Activated T-helper 17 cell treated with anti-CD3 and anti-CD28 coated beads, Interleukin-2, amount 50 U/mL, for 72 hours (primary cell): ENCODE results near the gene PCDHAC1. TPM values are rescaled to one million over a fixed set of nuclear protein-coding genes. Genes with fewer than 3 reads are reported as not detected.

Experiments used
- total RNA-seq, 2 donors: library from RNA; stranded (reverse); gene quantifications; one replicate each; pipeline ENCODE4 v1.2.3, GENCODE V29; 2022

Gene PCDHAC1
- total RNA-seq, 2 donors from 2014 or later, result not detected

Other genes starting within 250 kb of the PCDHAC1 start
- gene HARS1, start 234.9 kb upstream of the PCDHAC1 start, total RNA-seq, result 100 to 1,000 TPM in 1 of 2 donors, 10 to 100 TPM in 1; 82.2 to 103 TPM
- 10 to 100 TPM; 24.7 to 30.2 TPM for gene HARS2, start 234.8 kb upstream of the PCDHAC1 start, total RNA-seq
- 10 to 100 TPM; 47.5 to 58.0 TPM for gene ZMAT2, start 225.9 kb upstream of the PCDHAC1 start, total RNA-seq
- gene PCDHA1, start 140.2 kb upstream of the PCDHAC1 start, total RNA-seq, result not detected
- not detected for gene PCDHA2, start 131.4 kb upstream of the PCDHAC1 start, total RNA-seq
- gene PCDHA3, start 125.2 kb upstream of the PCDHAC1 start, total RNA-seq, result not detected
- gene PCDHA4, start 119.2 kb upstream of the PCDHAC1 start, total RNA-seq, result not detected
- not detected for gene PCDHA5, start 104.7 kb upstream of the PCDHAC1 start, total RNA-seq
- not detected for gene PCDHA6, start 98.3 kb upstream of the PCDHAC1 start, total RNA-seq
- gene PCDHA7, start 92.0 kb upstream of the PCDHAC1 start, total RNA-seq, result not detected
- gene PCDHA8, start 85.1 kb upstream of the PCDHAC1 start, total RNA-seq, result not detected
- not detected for gene PCDHA9, start 77.9 kb upstream of the PCDHAC1 start, total RNA-seq
- gene PCDHA10, start 70.4 kb upstream of the PCDHAC1 start, total RNA-seq, result not detected
- gene PCDHA11, start 57.3 kb upstream of the PCDHAC1 start, total RNA-seq, result not detected
- not detected for gene PCDHA12, start 51.0 kb upstream of the PCDHAC1 start, total RNA-seq
- not detected for gene PCDHA13, start 44.2 kb upstream of the PCDHAC1 start, total RNA-seq
- not detected for gene PCDHAC2, start 40.2 kb downstream of the PCDHAC1 start, total RNA-seq
- not detected for gene PCDHB1, start 125.1 kb downstream of the PCDHAC1 start, total RNA-seq
- under 1 TPM; 0.06 to 0.24 TPM for gene PCDHB2, start 168.3 kb downstream of the PCDHAC1 start, total RNA-seq
- under 1 TPM in 1 of 2 donors, not detected in 1; 0.08 TPM for gene PCDHB3, start 174.2 kb downstream of the PCDHAC1 start, total RNA-seq
- not detected for gene PCDHB4, start 195.5 kb downstream of the PCDHAC1 start, total RNA-seq
- not detected for gene PCDHB5, start 208.9 kb downstream of the PCDHAC1 start, total RNA-seq
- not detected for gene PCDHB6, start 223.8 kb downstream of the PCDHAC1 start, total RNA-seq
- gene PCDHB7, start 246.3 kb downstream of the PCDHAC1 start, total RNA-seq, result not detected